Right lobe of liver (tissue), 6 donors: ENCODE results near the gene COX6A2. TPM values are rescaled to one million over a fixed set of nuclear protein-coding genes. Genes with fewer than 3 reads are reported as not detected.

Experiments
- ATAC-seq, 4 donors: fragments of 200-7000 bp; cut with Tn5 transposase; one replicate each; pipeline ENCODE4 v1.9.1; 2020; ENCODE audit warnings: mild to moderate bottlenecking in 4 of 4, moderate library complexity in 4 of 4
- DNase-seq, 3 donors: peaks; one replicate each; pipeline ENCODE4 v3.0.0-alpha.2; 2020
- H3K27ac ChIP-seq, 3 donors: fragments of 200-600 bp; one replicate each; pipeline ENCODE4 v1.8.0; 2022
- H3K27me3 ChIP-seq, 2 donors: fragments of 200-600 bp; one replicate each; pipeline ENCODE4 v1.8.0; 2022
- H3K36me3 ChIP-seq, 4 donors: fragments of 200-600 bp; sonication (generic) in 1 of 4; one replicate each; pipeline versions ENCODE4 v1.5.1 to v1.8.0; 2017 to 2022; ENCODE audit warnings: control low read depth in 1 of 4
- H3K4me1 ChIP-seq, 4 donors: fragments of 200-600 bp; sonication (generic) in 1 of 4; one replicate each; pipeline versions ENCODE4 v1.5.1 to v1.8.0; 2017 to 2022; ENCODE audit warnings: control low read depth in 1 of 4
- H3K4me3 ChIP-seq, 3 donors: fragments of 200-600 bp; one replicate each; pipeline ENCODE4 v1.8.0; 2022
- H3K9me3 ChIP-seq, 4 donors: fragments of 200-600 bp; sonication (generic) in 1 of 4; one replicate each; pipeline versions ENCODE4 v1.5.1 to v1.8.0; 2017 to 2022; ENCODE audit warnings: control low read depth in 1 of 4
- CTCF ChIP-seq, 4 donors: fragments of 200-600 bp in 3 of 4; fragments of 450-650 bp in 1 of 4; IDR thresholded peaks; one replicate each; pipeline versions ENCODE4 v1.5.1 to v1.8.0; 2016 to 2022; ENCODE audit warnings: antibody characterized with exemption in 4 of 4, mild to moderate bottlenecking in 2 of 4
- POLR2A ChIP-seq: fragments of 450-650 bp; IDR thresholded peaks from one replicate; pipeline ENCODE4 v1.6.1; 2017; ENCODE audit warnings: antibody characterized with exemption, mild to moderate bottlenecking
- WGBS: methylation state at CpG from one replicate; pipeline ENCODE4 v1.1.6; 2018; ENCODE audit warnings: low coverage, low lambda C conversion rate; ENCODE audit not compliant: insufficient coverage; ENCODE audit errors: missing lambda C conversion rate; 5-methylcytosine and 5-hydroxymethylcytosine counted together
- intact Hi-C, 2 donors: fragments of 100-400 bp; cut with DNase I; formaldehyde crosslinking; loops; one replicate each; pipeline versions ENCODE4 v1.11.2 to v1.14.1; 2022
- total RNA-seq, 6 experiments: library from RNA; depleted of rRNA in 2 of 6; stranded (reverse); fragments of >200 nt in 2 of 6; fragmentation: NEBNext Ultra II Directional in 3 of 6; extraction: Animal tissue kit (Norgen Biotek cat#: 25700) in 3 of 6; gene quantifications; one replicate each; pipeline versions ENCODE4 v1.1.0 to v1.2.4, GENCODE V29; 2016 to 2023
- donor health status: DM: no; HTN: yes; CAD: no.
- donor health status: DM: no; HTN: no; CAD: no.
- donor health status: DM: no; HTN: no; CAD: no.
- donor health status: DM: no; HTN: yes; CAD: no.
- donor health status: DM: no; HTN: yes; CAD: no.

The COX6A2 gene
- total RNA-seq, 6 experiments from 2014 or later: 4.1 to 6.0 (median 4.6) TPM; not detected in 2

GRCh38 chr16:31414706-31415105, 13.5 kb downstream of the COX6A2 start:
- no peaks in the 10 kb centered on the region for H3K36me3 ChIP-seq
- H3K27me3 ChIP-seq: no peaks in the 10 kb centered on the region
- no peak overlapping the region for H3K4me3 ChIP-seq
- DNase-seq: no peak
- no peaks in the 10 kb centered on the region for H3K9me3 ChIP-seq
- H3K27ac ChIP-seq: no peak overlapping the region
- peak in 1 of 4 donors; percentile 35 for ATAC-seq
- WGBS: 80% methylated on average over 1 of the region's 4 CpGs
- intact Hi-C loops: no loop called here
- H3K4me1 ChIP-seq: no peaks in the 10 kb centered on the region
- no peak for TF ChIP-seq POLR2A
- no peak for TF ChIP-seq CTCF (IDR thresholded peaks at IDR 0.05)

DNA sequence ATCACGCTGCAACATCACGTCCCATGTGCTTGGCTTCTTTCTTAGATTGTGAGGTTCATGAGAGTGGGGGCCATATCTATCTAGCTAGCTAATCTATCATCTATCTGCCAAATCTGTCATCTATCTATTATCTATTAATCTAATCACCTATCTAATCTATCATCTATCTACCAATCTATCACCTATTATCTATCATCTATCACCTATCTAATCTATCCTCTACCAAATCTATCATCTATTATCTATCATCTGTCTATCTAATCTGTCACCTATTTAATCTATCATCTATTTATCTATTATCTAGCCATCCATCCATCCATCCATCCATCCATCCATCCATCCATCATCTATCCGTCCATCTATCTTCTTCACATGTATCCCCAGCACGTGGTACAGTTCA, 14.2 kb downstream of the COX6A2 start:
- intact Hi-C loops: no loop called here
- H3K9me3 ChIP-seq: no peaks in the 10 kb centered on the region
- TF ChIP-seq POLR2A: no peak
- TF ChIP-seq CTCF (IDR thresholded peaks at IDR 0.05): no peak
- H3K36me3 ChIP-seq: no peaks in the 10 kb centered on the region
- no peaks in the 10 kb centered on the region for H3K27me3 ChIP-seq
- no peak for ATAC-seq
- H3K4me3 ChIP-seq: no peak overlapping the region
- no peaks in the 10 kb centered on the region for H3K4me1 ChIP-seq
- WGBS: 59% methylated on average over 2 of the region's 4 CpGs
- no peak for DNase-seq
- no peak overlapping the region for H3K27ac ChIP-seq

GRCh38 chr16:31413381-31413780, 14.8 kb downstream of the COX6A2 start:
- 93% methylated on average over 3 of the region's 5 CpGs for WGBS
- H3K36me3 ChIP-seq: no peaks in the 10 kb centered on the region
- intact Hi-C loops: no loop called here
- no peaks in the 10 kb centered on the region for H3K9me3 ChIP-seq
- ATAC-seq (no peak), DNase-seq (no peak)
- H3K4me3 ChIP-seq: no peak overlapping the region
- no peaks in the 10 kb centered on the region for H3K27me3 ChIP-seq
- H3K4me1 ChIP-seq: no peaks in the 10 kb centered on the region
- no peak for TF ChIP-seq POLR2A
- no peak overlapping the region for H3K27ac ChIP-seq

- Histone ChIP-seq H3K36me3 (no peaks in the 10 kb centered on the region), H3K27me3 (no peaks in the 10 kb centered on the region), H3K4me3 (no peak overlapping the region), H3K27ac (no peak overlapping the region), H3K4me1 (no peaks in the 10 kb centered on the region), H3K9me3 (no peaks in the 10 kb centered on the region)
- WGBS: 60% methylated on average over 4 of the region's 10 CpGs
- intact Hi-C loops: no loop called here
- no peak for TF ChIP-seq POLR2A
- no peak for TF ChIP-seq CTCF (IDR thresholded peaks at IDR 0.05)
- ATAC-seq (no peak), DNase-seq (no peak)
Measured at GRCh38 chr16:31412750-31413149, 15.4 kb downstream of the COX6A2 start.

- H3K4me3 ChIP-seq: no peak overlapping the region
- DNase-seq (no peak), ATAC-seq (no peak)
- no peak overlapping the region for H3K27ac ChIP-seq
- no peak for TF ChIP-seq POLR2A
- TF ChIP-seq CTCF (IDR thresholded peaks at IDR 0.05): no peak
- H3K27me3 ChIP-seq: no peaks in the 10 kb centered on the region
- intact Hi-C loops: no loop called here
- no peaks in the 10 kb centered on the region for H3K9me3 ChIP-seq
- 76% methylated on average over 7 of the region's 22 CpGs for WGBS
- no peaks in the 10 kb centered on the region for H3K36me3 ChIP-seq
- no peaks in the 10 kb centered on the region for H3K4me1 ChIP-seq
Measured at GRCh38 chr16:31411024-31411844, 16.9 kb downstream of the COX6A2 start.
